Dedifferentiated amniotic fluid mesenchymal stem cell (primary cell): Measurements from ENCODE around the gene IL1RAP.

Experiments
- DNase-seq: peaks from one replicate; pipeline ENCODE4 v3.0.0-alpha.2; 2016; ENCODE audit errors: extremely low spot score

The IL1RAP gene

DNA sequence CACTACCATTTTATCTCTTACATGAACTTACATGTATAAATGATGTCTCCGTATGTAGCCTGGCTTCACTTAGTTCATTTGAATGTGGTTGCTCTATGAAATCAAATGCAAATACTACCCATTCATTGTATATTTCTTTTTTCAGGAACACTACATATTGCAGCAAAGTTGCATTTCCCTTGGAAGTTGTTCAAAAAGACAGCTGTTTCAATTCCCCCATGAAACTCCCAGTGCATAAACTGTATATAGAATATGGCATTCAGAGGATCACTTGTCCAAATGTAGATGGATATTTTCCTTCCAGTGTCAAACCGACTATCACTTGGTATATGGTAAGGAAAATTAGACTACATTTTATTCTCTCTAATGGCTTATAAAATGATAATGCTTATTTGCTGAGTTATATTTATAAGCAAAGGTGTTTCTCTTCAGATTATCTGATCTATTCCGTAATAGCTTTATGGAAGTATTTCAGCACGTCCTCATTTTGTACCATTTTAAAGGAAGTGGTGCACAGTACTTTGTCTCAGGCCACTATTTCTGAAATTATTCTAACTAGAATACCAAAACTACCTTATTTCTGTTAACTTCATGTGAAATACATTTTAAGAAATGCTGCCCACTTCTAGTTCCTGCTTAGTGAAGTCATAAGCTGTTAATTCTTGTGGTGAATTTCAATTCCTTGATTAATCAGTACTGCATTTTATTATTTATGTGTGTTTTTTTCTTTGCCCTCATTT is 95.1 kb downstream of the IL1RAP start:
- DNase-seq = no peak

GRCh38 chr3:190614226-190615059 is 100.6 kb downstream of the IL1RAP start:
- no peak for DNase-seq

- no peak for DNase-seq
Measured at GRCh38 chr3:190615060-190615384, 101.1 kb downstream of the IL1RAP start.

DNA sequence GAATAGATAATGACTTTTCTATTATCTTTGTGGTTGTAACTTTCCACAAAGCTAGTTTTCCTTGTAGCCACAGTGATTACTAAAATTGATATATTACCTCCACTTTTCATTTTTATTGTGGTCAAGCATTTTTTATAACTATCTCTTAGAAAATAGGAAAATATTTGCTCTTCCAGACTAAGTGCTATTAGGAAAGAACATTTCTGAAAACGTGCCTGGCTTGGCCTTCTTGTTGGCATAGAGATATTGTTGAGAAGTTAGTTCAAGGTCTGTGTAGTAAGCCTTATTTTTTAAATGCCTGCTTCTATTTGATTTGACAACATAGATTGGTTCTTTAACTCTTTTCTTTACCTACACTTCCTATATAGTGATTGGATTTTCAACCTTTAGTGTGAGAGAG is 101.7 kb downstream of the IL1RAP start:
- no peak for DNase-seq

DNA sequence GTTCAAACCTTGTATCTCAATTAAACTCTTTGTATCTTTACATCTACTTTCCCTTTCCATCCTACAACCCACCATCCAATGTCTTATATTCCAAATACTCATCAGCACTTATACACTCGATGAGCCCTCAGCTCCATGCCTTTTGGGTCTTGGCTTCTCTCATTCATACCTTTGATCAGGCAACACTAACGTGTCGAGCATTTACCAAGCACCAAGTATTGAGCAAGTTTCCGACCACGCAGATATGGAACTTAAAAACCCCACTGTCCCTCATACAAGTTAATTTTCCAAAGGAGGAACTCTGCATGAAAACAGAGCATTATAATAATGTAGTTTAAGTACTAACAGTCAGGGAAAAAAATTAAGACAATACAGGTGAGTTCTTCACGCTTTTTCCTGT is 102.8 kb downstream of the IL1RAP start:
- no peak for DNase-seq

DNA sequence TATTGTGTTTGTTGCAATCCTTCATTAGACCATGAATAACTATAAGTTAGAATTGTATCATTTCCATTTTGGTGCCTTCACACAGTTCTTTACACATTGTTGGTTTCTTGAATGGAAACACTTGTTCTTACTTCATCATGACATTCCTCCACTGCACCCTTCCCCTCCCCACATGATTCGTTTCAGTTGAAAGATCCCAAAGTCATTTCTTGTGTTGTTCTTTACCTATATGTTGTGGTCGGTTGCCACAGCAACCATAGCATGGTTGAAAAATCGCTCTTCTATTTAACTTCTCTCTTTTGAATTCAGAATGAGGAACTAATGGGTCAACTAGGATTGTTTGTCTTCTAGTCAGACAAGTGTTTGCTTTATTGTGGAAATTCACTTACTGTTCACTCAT is 103.3 kb downstream of the IL1RAP start:
- no peak for DNase-seq

GRCh38 chr3:190618330-190619030 is 104.6 kb downstream of the IL1RAP start:
- no peak for DNase-seq

DNA sequence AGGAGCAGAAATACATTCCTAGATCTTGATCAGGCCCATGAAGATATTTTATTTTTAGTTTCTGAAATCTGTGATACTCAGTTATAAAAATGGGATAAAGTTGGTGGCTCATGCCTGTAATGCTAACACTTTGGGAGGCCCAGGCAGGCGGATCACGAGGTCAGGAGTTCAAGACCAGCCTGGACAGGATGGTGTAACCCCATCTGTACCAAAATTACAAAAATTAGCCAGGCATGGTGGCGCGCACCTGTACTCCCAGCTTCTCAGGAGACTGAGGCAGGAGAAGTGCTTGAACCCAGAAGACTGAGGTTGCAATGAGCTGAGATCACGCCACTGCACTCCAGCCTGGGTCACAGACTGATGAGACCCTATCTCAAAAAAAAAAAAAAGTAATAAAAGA is 105.5 kb downstream of the IL1RAP start:
- DNase-seq = no peak

GRCh38 chr3:190619761-190620160 is 105.9 kb downstream of the IL1RAP start:
- DNase-seq = no peak

GRCh38 chr3:190620886-190621608 is 107.2 kb downstream of the IL1RAP start:
- no peak for DNase-seq

DNA sequence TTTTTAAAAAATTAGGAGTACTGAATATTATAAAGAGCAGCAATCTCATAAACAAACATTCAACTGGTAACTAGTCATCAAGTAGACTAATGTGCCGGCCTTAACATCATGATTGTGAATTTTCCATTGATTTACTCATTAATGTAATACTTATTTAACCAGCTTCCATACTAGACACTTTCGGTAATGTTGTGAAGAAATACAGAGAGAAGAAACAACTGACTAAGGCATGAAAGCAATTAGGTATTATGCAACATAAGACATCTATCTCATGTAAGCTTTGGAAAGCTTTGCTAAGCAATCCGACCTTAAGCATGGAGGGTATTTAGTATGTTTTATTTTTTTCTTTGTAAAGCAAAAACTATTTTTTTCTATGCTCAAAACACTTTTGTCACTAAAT is 108.0 kb downstream of the IL1RAP start:
- no peak for DNase-seq

- DNase-seq = no peak
Measured at GRCh38 chr3:190624282-190624681, 110.4 kb downstream of the IL1RAP start.

- no peak for DNase-seq
Measured at GRCh38 chr3:190626951-190627620, 113.2 kb downstream of the IL1RAP start.

DNA sequence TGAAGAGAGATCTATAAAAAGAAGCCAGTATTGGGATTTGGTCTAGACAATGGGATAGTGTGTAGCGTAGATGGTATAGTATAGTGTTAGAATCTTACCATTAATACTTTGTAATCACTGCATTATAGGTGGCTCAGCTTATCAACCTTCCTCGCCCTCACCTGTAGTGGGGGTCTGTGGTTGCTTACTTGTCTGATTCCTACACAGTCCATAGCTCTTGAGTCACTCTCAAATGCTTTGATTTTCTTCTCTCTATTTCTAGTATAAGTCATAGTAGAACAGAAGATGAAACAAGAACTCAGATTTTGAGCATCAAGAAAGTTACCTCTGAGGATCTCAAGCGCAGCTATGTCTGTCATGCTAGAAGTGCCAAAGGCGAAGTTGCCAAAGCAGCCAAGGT is 115.2 kb downstream of the IL1RAP start:
- DNase-seq = no peak

GRCh38 chr3:190631295-190631694 is 117.4 kb downstream of the IL1RAP start:
- DNase-seq = no peak

- no peak for DNase-seq
Measured at GRCh38 chr3:190641564-190641963, 127.7 kb downstream of the IL1RAP start.

DNA sequence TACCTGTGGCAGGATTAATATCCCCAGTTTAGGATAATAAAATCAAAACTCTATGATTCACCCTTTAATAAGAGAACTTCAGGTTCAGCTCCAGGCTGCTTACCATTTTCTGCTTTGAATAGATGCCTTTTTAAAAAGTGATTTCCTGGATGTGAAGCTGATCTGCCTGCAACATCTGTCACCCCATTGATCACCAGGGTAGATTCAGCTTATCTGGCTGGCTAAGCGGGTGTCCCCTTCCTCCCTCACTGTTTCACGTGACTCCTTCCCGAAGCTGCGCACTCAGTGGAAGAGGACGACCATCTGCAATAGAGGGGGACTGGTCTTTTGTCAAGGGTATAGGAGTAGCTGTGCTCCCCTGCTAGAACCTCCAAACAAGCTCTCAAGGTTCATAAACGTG is 128.1 kb downstream of the IL1RAP start:
- DNase-seq = no peak

GRCh38 chr3:190644035-190644434 is 130.2 kb downstream of the IL1RAP start:
- DNase-seq = no peak

- no peak for DNase-seq
Measured at GRCh38 chr3:190644766-190645165, 130.9 kb downstream of the IL1RAP start.

GRCh38 chr3:190645932-190646460 is 132.1 kb downstream of the IL1RAP start:
- DNase-seq = no peak

GRCh38 chr3:190646996-190647395 is 133.1 kb downstream of the IL1RAP start:
- no peak for DNase-seq
